ENCODE results near the gene MFAP5.

GRCh38 chr12:8687846-8688601, 25.4 kb upstream of the MFAP5 start:
- TF ChIP-seq POLR2AphosphoS5 (IDR thresholded peaks at IDR 0.05) = peak; percentile 56 to 59 (median 56)
- TF ChIP-seq CTCF (IDR thresholded peaks at IDR 0.05) = no peak

Data from transverse colon (tissue), 4 donors.